SK-N-SH treated with all-trans-retinoic acid at 6 μM for 48 hours (cell line): Measurements from ENCODE around the gene ABCG5.

Experiments used
- ATAC-seq: fragments of 200-7000 bp; cut with Tn5 transposase; 3 replicates; pipeline ENCODE4 v1.9.1; 2020; ENCODE audit warnings: mild to moderate bottlenecking, moderate library complexity
- ARNTL ChIP-seq: fragments of 450-650 bp; formaldehyde crosslinking; IDR thresholded peaks from 2 replicates; pipeline ENCODE4 v1.5.0; 2020; ENCODE audit warnings: low read depth, mild to moderate bottlenecking, moderate library complexity, borderline replicate concordance
- BACH2 ChIP-seq: fragments of 250-450 bp; sonication (Bioruptor Pico); IDR thresholded peaks from 2 replicates; pipeline ENCODE4 v1.9.0; 2021; ENCODE audit warnings: mild to moderate bottlenecking, borderline replicate concordance
- CSDC2 ChIP-seq: fragments of 250-450 bp; sonication (Bioruptor Pico); IDR thresholded peaks from 2 replicates; pipeline ENCODE4 v1.5.0; 2020; ENCODE audit warnings: mild to moderate bottlenecking, moderate library complexity
- ESRRG ChIP-seq: fragments of 250-450 bp; sonication (Bioruptor Pico); IDR thresholded peaks from 2 replicates; pipeline ENCODE4 v1.6.1; 2021; ENCODE audit warnings: mild to moderate bottlenecking
- GLIS3 ChIP-seq: fragments of 250-450 bp; sonication (Bioruptor Pico); IDR thresholded peaks from 2 replicates; pipeline ENCODE4 v1.5.0; 2020; ENCODE audit warnings: mild to moderate bottlenecking, moderate library complexity
- OSR1 ChIP-seq: fragments of 250-450 bp; sonication (Bioruptor Pico); IDR thresholded peaks from 2 replicates; pipeline ENCODE4 v1.8.0; 2022; ENCODE audit warnings: moderate library complexity, mild to moderate bottlenecking, inconsistent platforms
- SNAI2 ChIP-seq: fragments of 250-450 bp; sonication (Bioruptor Pico); IDR thresholded peaks from 2 replicates; pipeline ENCODE4 v1.5.0; 2020; ENCODE audit warnings: mild to moderate bottlenecking, moderate library complexity
- TCF4 ChIP-seq: fragments of 250-450 bp; sonication (Bioruptor Pico); IDR thresholded peaks from 2 replicates; pipeline ENCODE4 v1.8.0; 2021; ENCODE audit warnings: mild to moderate bottlenecking, moderate library complexity, borderline replicate concordance
- TOX ChIP-seq: fragments of 250-450 bp; sonication (Bioruptor Pico); IDR thresholded peaks from 2 replicates; pipeline ENCODE4 v1.8.0; 2021; ENCODE audit warnings: mild to moderate bottlenecking, moderate library complexity, borderline replicate concordance
- ZC3H10 ChIP-seq: fragments of 250-450 bp; sonication (Bioruptor Pico); IDR thresholded peaks from 2 replicates; pipeline ENCODE4 v1.5.1; 2021; ENCODE audit warnings: mild to moderate bottlenecking, moderate library complexity
- ZFP3 ChIP-seq: fragments of 250-450 bp; sonication (Bioruptor Pico); IDR thresholded peaks from 2 replicates; pipeline ENCODE4 v1.5.0; 2020; ENCODE audit warnings: mild to moderate bottlenecking, moderate library complexity
- ZNF565 ChIP-seq: fragments of 450-650 bp; formaldehyde crosslinking; conservative IDR thresholded peaks from 2 replicates; pipeline ENCODE4 v1.5.0; 2020; ENCODE audit warnings: low read depth, mild to moderate bottlenecking, moderate library complexity
- ZNF70 ChIP-seq: fragments of 450-650 bp; formaldehyde crosslinking; IDR thresholded peaks from 2 replicates; pipeline ENCODE4 v1.5.0; 2020; ENCODE audit warnings: mild to moderate bottlenecking, moderate library complexity
- ZNF8 ChIP-seq: fragments of 450-650 bp; formaldehyde crosslinking; IDR thresholded peaks from 2 replicates; pipeline ENCODE4 v1.5.0; 2020; ENCODE audit warnings: mild to moderate bottlenecking, moderate library complexity
- TF ChIP-seq, protein P1 (sequence below): fragments of 250-450 bp; sonication (Bioruptor Pico); IDR thresholded peaks from 2 replicates; pipeline ENCODE4 v1.8.0; 2021; ENCODE audit warnings: low read depth, mild to moderate bottlenecking, moderate library complexity, borderline replicate concordance
- TF ChIP-seq, protein P2 (sequence below): fragments of 250-450 bp; sonication (Bioruptor Pico); IDR thresholded peaks from 2 replicates; pipeline ENCODE4 v1.5.1; 2021; ENCODE audit warnings: mild to moderate bottlenecking, moderate library complexity
- TF ChIP-seq, protein P3 (sequence below): fragments of 250-450 bp; sonication (Bioruptor Pico); IDR thresholded peaks from 2 replicates; pipeline ENCODE4 v1.5.0; 2020; ENCODE audit warnings: mild to moderate bottlenecking, moderate library complexity
- TF ChIP-seq, protein P4 (sequence below): fragments of 250-450 bp; sonication (Bioruptor Pico); IDR thresholded peaks from 2 replicates; pipeline ENCODE4 v1.5.1; 2020; ENCODE audit warnings: low read depth, mild to moderate bottlenecking, moderate library complexity
- TF ChIP-seq, protein P5 (sequence below): fragments of 250-450 bp; sonication (Bioruptor Pico); IDR thresholded peaks from 2 replicates; pipeline ENCODE4 v1.8.0; 2020; ENCODE audit warnings: mild to moderate bottlenecking, moderate library complexity, borderline replicate concordance

The ABCG5 gene

DNA sequence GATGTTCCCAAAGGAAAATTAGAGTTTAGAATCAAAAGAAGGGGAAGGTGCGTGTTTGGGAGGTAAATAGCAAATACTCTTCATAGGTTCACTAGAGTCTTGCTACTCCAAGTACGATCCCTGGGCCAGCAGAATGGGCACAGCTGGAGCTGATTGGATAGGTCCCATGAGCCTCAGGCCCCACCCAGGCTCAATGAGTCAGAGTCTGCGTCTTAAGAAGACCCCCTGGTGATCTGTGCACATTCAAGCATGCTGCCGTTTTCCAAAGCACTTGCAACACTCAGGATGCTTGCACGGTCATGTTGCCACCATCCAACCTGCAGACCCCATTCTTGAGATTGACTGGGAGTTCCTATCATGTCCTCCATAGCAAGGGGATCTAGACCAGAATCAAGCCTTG, 40.6 kb upstream of the ABCG5 start:
- no peak for ATAC-seq
- TF ChIP-seq TCF4 (CRISPR knock-in tag) (no peak), ZNF8 (CRISPR knock-in tag) (no peak), ZNF70 (no peak), ZNF565 (no peak), ZFP3 (no peak), GLIS3 (CRISPR knock-in tag) (no peak), ZC3H10 (CRISPR knock-in tag) (no peak), TOX (CRISPR knock-in tag) (no peak), BACH2 (CRISPR knock-in tag) (no peak), CSDC2 (CRISPR knock-in tag) (no peak), SNAI2 (CRISPR knock-in tag) (no peak), ARNTL (CRISPR knock-in tag) (no peak), ESRRG (no peak)
- TF ChIP-seq, protein P1, sequence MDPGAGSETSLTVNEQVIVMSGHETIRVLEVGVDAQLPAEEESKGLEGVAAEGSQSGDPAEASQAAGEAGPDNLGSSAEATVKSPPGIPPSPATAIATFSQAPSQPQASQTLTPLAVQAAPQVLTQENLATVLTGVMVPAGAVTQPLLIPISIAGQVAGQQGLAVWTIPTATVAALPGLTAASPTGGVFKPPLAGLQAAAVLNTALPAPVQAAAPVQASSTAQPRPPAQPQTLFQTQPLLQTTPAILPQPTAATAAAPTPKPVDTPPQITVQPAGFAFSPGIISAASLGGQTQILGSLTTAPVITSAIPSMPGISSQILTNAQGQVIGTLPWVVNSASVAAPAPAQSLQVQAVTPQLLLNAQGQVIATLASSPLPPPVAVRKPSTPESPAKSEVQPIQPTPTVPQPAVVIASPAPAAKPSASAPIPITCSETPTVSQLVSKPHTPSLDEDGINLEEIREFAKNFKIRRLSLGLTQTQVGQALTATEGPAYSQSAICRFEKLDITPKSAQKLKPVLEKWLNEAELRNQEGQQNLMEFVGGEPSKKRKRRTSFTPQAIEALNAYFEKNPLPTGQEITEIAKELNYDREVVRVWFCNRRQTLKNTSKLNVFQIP (CRISPR knock-in tag) = no peak
- TF ChIP-seq, protein P2, sequence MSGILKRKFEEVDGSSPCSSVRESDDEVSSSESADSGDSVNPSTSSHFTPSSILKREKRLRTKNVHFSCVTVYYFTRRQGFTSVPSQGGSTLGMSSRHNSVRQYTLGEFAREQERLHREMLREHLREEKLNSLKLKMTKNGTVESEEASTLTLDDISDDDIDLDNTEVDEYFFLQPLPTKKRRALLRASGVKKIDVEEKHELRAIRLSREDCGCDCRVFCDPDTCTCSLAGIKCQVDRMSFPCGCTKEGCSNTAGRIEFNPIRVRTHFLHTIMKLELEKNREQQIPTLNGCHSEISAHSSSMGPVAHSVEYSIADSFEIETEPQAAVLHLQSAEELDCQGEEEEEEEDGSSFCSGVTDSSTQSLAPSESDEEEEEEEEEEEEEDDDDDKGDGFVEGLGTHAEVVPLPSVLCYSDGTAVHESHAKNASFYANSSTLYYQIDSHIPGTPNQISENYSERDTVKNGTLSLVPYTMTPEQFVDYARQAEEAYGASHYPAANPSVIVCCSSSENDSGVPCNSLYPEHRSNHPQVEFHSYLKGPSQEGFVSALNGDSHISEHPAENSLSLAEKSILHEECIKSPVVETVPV (CRISPR knock-in tag) = no peak
- TF ChIP-seq, protein P3, sequence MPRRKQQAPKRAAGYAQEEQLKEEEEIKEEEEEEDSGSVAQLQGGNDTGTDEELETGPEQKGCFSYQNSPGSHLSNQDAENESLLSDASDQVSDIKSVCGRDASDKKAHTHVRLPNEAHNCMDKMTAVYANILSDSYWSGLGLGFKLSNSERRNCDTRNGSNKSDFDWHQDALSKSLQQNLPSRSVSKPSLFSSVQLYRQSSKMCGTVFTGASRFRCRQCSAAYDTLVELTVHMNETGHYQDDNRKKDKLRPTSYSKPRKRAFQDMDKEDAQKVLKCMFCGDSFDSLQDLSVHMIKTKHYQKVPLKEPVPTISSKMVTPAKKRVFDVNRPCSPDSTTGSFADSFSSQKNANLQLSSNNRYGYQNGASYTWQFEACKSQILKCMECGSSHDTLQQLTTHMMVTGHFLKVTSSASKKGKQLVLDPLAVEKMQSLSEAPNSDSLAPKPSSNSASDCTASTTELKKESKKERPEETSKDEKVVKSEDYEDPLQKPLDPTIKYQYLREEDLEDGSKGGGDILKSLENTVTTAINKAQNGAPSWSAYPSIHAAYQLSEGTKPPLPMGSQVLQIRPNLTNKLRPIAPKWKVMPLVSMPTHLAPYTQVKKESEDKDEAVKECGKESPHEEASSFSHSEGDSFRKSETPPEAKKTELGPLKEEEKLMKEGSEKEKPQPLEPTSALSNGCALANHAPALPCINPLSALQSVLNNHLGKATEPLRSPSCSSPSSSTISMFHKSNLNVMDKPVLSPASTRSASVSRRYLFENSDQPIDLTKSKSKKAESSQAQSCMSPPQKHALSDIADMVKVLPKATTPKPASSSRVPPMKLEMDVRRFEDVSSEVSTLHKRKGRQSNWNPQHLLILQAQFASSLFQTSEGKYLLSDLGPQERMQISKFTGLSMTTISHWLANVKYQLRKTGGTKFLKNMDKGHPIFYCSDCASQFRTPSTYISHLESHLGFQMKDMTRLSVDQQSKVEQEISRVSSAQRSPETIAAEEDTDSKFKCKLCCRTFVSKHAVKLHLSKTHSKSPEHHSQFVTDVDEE = no peak
- TF ChIP-seq, protein P4, sequence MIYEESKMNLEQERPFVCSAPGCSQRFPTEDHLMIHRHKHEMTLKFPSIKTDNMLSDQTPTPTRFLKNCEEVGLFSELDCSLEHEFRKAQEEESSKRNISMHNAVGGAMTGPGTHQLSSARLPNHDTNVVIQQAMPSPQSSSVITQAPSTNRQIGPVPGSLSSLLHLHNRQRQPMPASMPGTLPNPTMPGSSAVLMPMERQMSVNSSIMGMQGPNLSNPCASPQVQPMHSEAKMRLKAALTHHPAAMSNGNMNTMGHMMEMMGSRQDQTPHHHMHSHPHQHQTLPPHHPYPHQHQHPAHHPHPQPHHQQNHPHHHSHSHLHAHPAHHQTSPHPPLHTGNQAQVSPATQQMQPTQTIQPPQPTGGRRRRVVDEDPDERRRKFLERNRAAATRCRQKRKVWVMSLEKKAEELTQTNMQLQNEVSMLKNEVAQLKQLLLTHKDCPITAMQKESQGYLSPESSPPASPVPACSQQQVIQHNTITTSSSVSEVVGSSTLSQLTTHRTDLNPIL = no peak
- TF ChIP-seq, protein P5, sequence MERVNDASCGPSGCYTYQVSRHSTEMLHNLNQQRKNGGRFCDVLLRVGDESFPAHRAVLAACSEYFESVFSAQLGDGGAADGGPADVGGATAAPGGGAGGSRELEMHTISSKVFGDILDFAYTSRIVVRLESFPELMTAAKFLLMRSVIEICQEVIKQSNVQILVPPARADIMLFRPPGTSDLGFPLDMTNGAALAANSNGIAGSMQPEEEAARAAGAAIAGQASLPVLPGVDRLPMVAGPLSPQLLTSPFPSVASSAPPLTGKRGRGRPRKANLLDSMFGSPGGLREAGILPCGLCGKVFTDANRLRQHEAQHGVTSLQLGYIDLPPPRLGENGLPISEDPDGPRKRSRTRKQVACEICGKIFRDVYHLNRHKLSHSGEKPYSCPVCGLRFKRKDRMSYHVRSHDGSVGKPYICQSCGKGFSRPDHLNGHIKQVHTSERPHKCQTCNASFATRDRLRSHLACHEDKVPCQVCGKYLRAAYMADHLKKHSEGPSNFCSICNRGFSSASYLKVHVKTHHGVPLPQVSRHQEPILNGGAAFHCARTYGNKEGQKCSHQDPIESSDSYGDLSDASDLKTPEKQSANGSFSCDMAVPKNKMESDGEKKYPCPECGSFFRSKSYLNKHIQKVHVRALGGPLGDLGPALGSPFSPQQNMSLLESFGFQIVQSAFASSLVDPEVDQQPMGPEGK = no peak

DNA sequence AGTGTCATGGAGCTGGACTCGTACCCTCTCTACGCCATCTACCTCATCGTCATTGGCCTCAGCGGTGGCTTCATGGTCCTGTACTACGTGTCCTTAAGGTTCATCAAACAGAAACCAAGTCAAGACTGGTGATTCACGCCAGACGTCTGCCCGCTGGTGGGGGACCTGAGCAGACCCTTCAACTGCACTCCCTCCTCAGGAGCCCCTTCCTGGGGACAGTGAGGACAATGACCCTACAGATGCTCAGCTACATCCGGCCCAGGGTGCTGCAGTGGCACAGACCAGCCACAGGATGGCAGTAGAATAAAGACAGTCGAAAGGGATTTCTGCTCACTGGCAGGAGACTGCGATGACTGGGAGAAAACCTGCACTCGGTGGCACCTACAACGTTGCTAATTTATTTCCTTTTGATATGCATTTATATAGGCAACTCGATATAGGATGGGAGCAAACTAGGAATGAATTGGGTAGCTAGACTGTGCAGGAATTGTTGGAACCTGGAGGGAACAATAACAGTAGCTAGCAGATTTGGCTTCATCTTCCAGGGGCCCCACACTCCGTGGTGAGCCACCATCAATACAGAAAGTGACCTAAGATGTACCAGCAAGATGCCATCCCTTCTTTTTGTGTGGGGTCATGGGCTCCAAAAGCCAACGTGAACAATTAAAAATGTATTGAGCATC, 39.3 kb upstream of the ABCG5 start:
- ATAC-seq = peak; percentile 91

More for the DNA sequence above, 39.3 kb upstream of the ABCG5 start:
- TF ChIP-seq OSR1 (CRISPR knock-in tag) = no peak
- TF ChIP-seq, protein P3 = no peak
- no peak for TF ChIP-seq GLIS3 (CRISPR knock-in tag)
- TF ChIP-seq CSDC2 (CRISPR knock-in tag) = no peak
- no peak for TF ChIP-seq ZNF8 (CRISPR knock-in tag)
- TF ChIP-seq TCF4 (CRISPR knock-in tag) = no peak
- TF ChIP-seq ZNF70 = no peak
- TF ChIP-seq, protein P4 = no peak
- TF ChIP-seq SNAI2 (CRISPR knock-in tag) = no peak
- no peak for TF ChIP-seq ZNF565
- TF ChIP-seq, all 23 proteins: peak for 0
